HG03108 (cell line): ENCODE results near the gene HOXB6.

Experiments used
- ATAC-seq: cut with Tn5 transposase; IDR thresholded peaks from one replicate; pipeline ENCODE4 v1.9.1; 2021; ENCODE audit warnings: moderate library complexity; ENCODE audit not compliant: unreplicated experiment

HOXB6 gene

GRCh38 chr17:48556576-48557401 is 48.0 kb downstream of the HOXB6 start:
- no peak for ATAC-seq

- ATAC-seq, result no peak
Measured at GRCh38 chr17:48556229-48556575, 48.6 kb downstream of the HOXB6 start.

GRCh38 chr17:48555258-48556228 is 49.2 kb downstream of the HOXB6 start:
- ATAC-seq, result no peak

GRCh38 chr17:48554412-48555257 is 50.2 kb downstream of the HOXB6 start:
- ATAC-seq, result no peak

- ATAC-seq, result no peak
Measured at GRCh38 chr17:48553826-48554225, 51.0 kb downstream of the HOXB6 start.

GRCh38 chr17:48553190-48553547 is 51.6 kb downstream of the HOXB6 start:
- no peak for ATAC-seq

- ATAC-seq, result no peak
Measured at GRCh38 chr17:48552466-48553189, 52.2 kb downstream of the HOXB6 start.

- ATAC-seq, result no peak
Measured at GRCh38 chr17:48551596-48552465, 53.0 kb downstream of the HOXB6 start.

- ATAC-seq, result no peak
Measured at GRCh38 chr17:48551214-48551555, 53.6 kb downstream of the HOXB6 start.

GRCh38 chr17:48550502-48551213 is 54.1 kb downstream of the HOXB6 start:
- no peak for ATAC-seq

- no peak for ATAC-seq
Measured at GRCh38 chr17:48549914-48550501, 54.8 kb downstream of the HOXB6 start.

GRCh38 chr17:48549281-48549630 is 55.5 kb downstream of the HOXB6 start:
- no peak for ATAC-seq

GRCh38 chr17:48548523-48549280 is 56.1 kb downstream of the HOXB6 start:
- ATAC-seq, result no peak

- ATAC-seq, result no peak
Measured at GRCh38 chr17:48547808-48548522, 56.8 kb downstream of the HOXB6 start.

GRCh38 chr17:48546924-48547807 is 57.6 kb downstream of the HOXB6 start:
- no peak for ATAC-seq
